GM12878 (cell line): ENCODE measurements around the gene UCN2.
"Not testable (repeated sequence)": the region's sequence is repeated elsewhere in the genome, so short reads cannot be mapped to it uniquely, and the experiment has no call there.

Experiments
- BRCA1 ChIP-seq: IDR thresholded peaks from 2 replicates; pipeline ENCODE4 v1.6.1; 2011; ENCODE audit warnings: low read depth, low read length, improper control_type of control experiment
- MYC ChIP-seq: IDR thresholded peaks from 2 replicates; pipeline ENCODE4 v1.6.1; 2011; ENCODE audit warnings: mild to moderate bottlenecking, low read length, moderate library complexity, inconsistent platforms; ENCODE audit not compliant: insufficient read depth, insufficient replicate concordance, insufficient read length, severe bottlenecking

GRCh38 chr3:48530701-48531100 lies 32.9 kb downstream of the UCN2 start:
- not testable (repeated sequence) for TF ChIP-seq BRCA1, MYC
